Prostate gland (tissue), 2 donors: ENCODE results near the gene ADISSP. TPM values are rescaled to one million over a fixed set of nuclear protein-coding genes. Genes with fewer than 3 reads are reported as not detected.

ENCODE experiments used
- DNase-seq: peaks from one replicate; pipeline ENCODE4 v3.0.0-alpha.2; 2019; ENCODE audit warnings: low spot score
- H3K27ac ChIP-seq, 2 donors: fragments of 200-600 bp; sonication (generic); 2 replicates each; pipeline ENCODE4 v1.5.1; 2017 to 2019
- H3K27me3 ChIP-seq: fragments of 200-600 bp; sonication (generic); replicated peaks from 2 replicates; pipeline ENCODE4 v1.5.1; 2019; ENCODE audit not compliant: insufficient read depth
- H3K36me3 ChIP-seq, 2 donors: fragments of 200-600 bp; sonication (generic); 1 replicate in 1 of 2; 2 replicates in 1 of 2; pipeline versions ENCODE4 v1.5.1 to v1.8.1; 2017 to 2019
- H3K4me1 ChIP-seq: fragments of 200-600 bp; sonication (generic); replicated peaks from 2 replicates; pipeline ENCODE4 v1.5.1; 2019
- H3K4me3 ChIP-seq, 2 donors: fragments of 200-600 bp; sonication (generic); 2 replicates each; pipeline ENCODE4 v1.5.1; 2017 to 2019
- H3K9me3 ChIP-seq: fragments of 200-600 bp; sonication (generic); 2 replicates; pipeline ENCODE4 v1.5.1; 2017
- CTCF ChIP-seq, 4 experiments: fragments of 200-600 bp in 2 of 4; fragments of 450-650 bp in 2 of 4; sonication (generic) in 2 of 4; IDR thresholded peaks; 1 replicate in 3 of 4; 2 replicates in 1 of 4; pipeline ENCODE4 v1.5.1; 2016 to 2019; ENCODE audit warnings: antibody characterized with exemption in 4 of 4, mild to moderate bottlenecking in 2 of 4, moderate library complexity in 2 of 4
- POLR2A ChIP-seq: fragments of 450-650 bp; IDR thresholded peaks from one replicate; pipeline ENCODE4 v1.6.1; 2016; ENCODE audit warnings: antibody characterized with exemption, mild to moderate bottlenecking
- POLR2AphosphoS5 ChIP-seq: sonication (generic); formaldehyde crosslinking; IDR thresholded peaks from one replicate; pipeline ENCODE4 v1.6.1; 2017; ENCODE audit warnings: antibody characterized with exemption
- WGBS: methylation state at CpG from one replicate; pipeline ENCODE4 v1.1.5; 2018; 5-methylcytosine and 5-hydroxymethylcytosine counted together
- intact Hi-C: fragments of 100-400 bp; cut with DNase I; formaldehyde crosslinking; loops from one replicate; pipeline ENCODE4 v1.14.2; 2022
- total RNA-seq, 2 donors: library from RNA; depleted of rRNA; stranded (reverse); fragments of >200 nt; gene quantifications; one replicate each; pipeline ENCODE4 v1.1.0, GENCODE V29; 2016

ADISSP gene
- total RNA-seq, 2 donors from 2014 or later: 11.8 to 14.6 TPM

- H3K9me3 ChIP-seq: no peaks in the 10 kb centered on the region
- no peak overlapping the region for H3K27ac ChIP-seq
- no peak for TF ChIP-seq CTCF (IDR thresholded peaks at IDR 0.05)
- TF ChIP-seq POLR2A: no peak
- TF ChIP-seq POLR2AphosphoS5: no peak
- H3K4me3 ChIP-seq: no peak overlapping the region
- WGBS: 94% methylated on average over 7 of the region's 7 CpGs
- no peak for DNase-seq
- intact Hi-C loops: no loop called here
- no peaks in the 10 kb centered on the region for H3K4me1 ChIP-seq
- H3K36me3 ChIP-seq: no peaks in the 10 kb centered on the region
- peaks cover 4% of the 10 kb centered on the region for H3K27me3 ChIP-seq
These were observed 12.3 kb downstream of the ADISSP start for GRCh38 chr20:3755269-3755668.

- no peak overlapping the region for H3K27ac ChIP-seq
- peaks cover 7% of the 10 kb centered on the region for H3K27me3 ChIP-seq
- intact Hi-C loops: no loop called here
- no peak for TF ChIP-seq POLR2AphosphoS5
- no peak for TF ChIP-seq CTCF (IDR thresholded peaks at IDR 0.05)
- no peak for TF ChIP-seq POLR2A
- no peak overlapping the region for H3K4me3 ChIP-seq
- H3K36me3 ChIP-seq: no peaks in the 10 kb centered on the region
- no peak for DNase-seq
- H3K9me3 ChIP-seq: no peaks in the 10 kb centered on the region
- H3K4me1 ChIP-seq: peaks cover 4% of the 10 kb centered on the region
- 94% methylated on average over 16 of the region's 16 CpGs for WGBS
These were observed 13.3 kb downstream of the ADISSP start for GRCh38 chr20:3754276-3754630.

DNA sequence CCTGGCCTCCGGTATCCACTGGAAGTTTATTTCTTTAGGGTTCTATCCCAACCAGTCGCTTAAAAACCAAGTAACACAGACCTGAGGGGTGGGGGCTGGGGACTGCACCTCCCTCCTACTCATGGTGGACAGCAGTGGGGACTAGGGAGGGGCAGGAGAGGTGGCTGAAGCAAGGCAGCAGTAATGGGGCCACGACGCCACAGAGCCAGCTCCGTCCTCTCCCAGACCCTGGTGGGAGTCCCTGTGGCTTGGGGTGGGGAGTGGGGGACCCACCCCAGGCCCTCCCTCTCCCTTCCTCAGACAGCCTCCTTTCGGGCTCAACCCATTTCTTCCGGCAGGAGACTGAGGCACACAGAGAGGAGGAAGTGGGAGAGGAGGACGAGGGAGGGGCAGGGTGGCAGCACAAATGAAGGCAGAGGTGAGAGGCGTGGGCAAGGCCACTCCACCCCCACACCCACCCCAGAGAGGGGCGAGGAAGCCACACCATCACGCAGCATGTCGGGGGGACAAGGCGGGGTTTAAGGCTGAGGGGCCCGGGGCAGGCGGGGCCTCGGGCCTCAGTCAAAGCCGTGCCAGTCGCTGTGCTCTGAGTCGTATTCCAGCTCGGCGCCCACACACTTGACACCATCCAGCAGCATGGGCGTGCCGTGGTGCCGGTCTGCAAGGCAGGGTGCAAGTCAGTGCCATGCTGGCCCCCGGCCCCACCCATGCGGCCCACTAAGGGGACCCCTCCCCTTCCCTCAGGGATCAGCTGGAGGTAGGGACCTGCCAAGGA lies 13.9 kb downstream of the ADISSP start:
- H3K36me3 ChIP-seq: no peaks in the 10 kb centered on the region
- peaks cover 4% of the 10 kb centered on the region for H3K4me1 ChIP-seq
- no peak for DNase-seq
- H3K27ac ChIP-seq: no peak overlapping the region
- intact Hi-C loops: no loop called here
- no peak overlapping the region for H3K4me3 ChIP-seq
- TF ChIP-seq POLR2A: no peak
- TF ChIP-seq POLR2AphosphoS5: no peak
- TF ChIP-seq CTCF (IDR thresholded peaks at IDR 0.05): no peak
- H3K9me3 ChIP-seq: no peaks in the 10 kb centered on the region
- H3K27me3 ChIP-seq: peaks cover 9% of the 10 kb centered on the region
- WGBS: 89% methylated on average over 22 of the region's 26 CpGs

- H3K27ac ChIP-seq: no peak overlapping the region
- WGBS: 54% methylated on average over 4 of the region's 4 CpGs
- no peaks in the 10 kb centered on the region for H3K9me3 ChIP-seq
- no peaks in the 10 kb centered on the region for H3K36me3 ChIP-seq
- peak; percentile 32 for DNase-seq
- intact Hi-C loops: no loop called here
- H3K27me3 ChIP-seq: peaks cover 9% of the 10 kb centered on the region
- H3K4me1 ChIP-seq: peaks cover 4% of the 10 kb centered on the region
- TF ChIP-seq POLR2A: no peak
- peak; percentile 21 for TF ChIP-seq POLR2AphosphoS5
- TF ChIP-seq CTCF (IDR thresholded peaks at IDR 0.05): peak; percentile 36 to 64 (median 54)
- H3K4me3 ChIP-seq: no peak overlapping the region
These were observed 14.5 kb downstream of the ADISSP start for GRCh38 chr20:3753098-3753497.

DNA sequence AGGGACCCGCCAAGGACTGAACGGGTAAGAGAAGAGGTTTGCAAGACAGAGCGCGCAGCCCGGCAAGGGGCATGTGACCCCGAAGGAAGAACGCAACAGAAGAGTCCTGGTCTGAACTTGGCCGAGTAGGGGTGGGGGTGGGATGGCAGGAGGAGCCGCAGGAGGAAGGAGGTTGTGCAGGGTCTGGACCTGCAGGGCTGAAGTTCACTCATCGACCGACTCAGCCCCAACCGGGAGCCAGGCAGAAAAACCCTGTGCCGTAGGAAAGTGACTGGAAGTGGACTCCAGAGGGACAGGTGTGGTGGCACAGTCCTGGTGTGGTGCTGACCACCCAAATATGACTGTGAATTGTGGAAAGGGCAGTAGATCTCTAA lies 15.2 kb downstream of the ADISSP start:
- Histone ChIP-seq H3K9me3 (no peaks in the 10 kb centered on the region), H3K4me3 (peak overlapping the region in 1 of 2 donors; percentile 21), H3K4me1 (peaks cover 4% of the 10 kb centered on the region), H3K36me3 (no peaks in the 10 kb centered on the region), H3K27ac (no peak overlapping the region), H3K27me3 (peaks cover 9% of the 10 kb centered on the region)
- intact Hi-C loops: no loop called here
- no peak for DNase-seq
- no peak for TF ChIP-seq POLR2AphosphoS5
- WGBS: 61% methylated on average over 13 of the region's 13 CpGs
